HG03575 (cell line): ENCODE data around the gene DUSP22.

ENCODE experiments used
- ATAC-seq: cut with Tn5 transposase; IDR thresholded peaks from one replicate; pipeline ENCODE4 v1.9.1; 2021; ENCODE audit not compliant: unreplicated experiment, insufficient number of reproducible peaks, low FRiP score; ENCODE audit errors: extremely low read depth

DUSP22 gene

GRCh38 chr6:307065-307814, 15.0 kb downstream of the DUSP22 start:
- no peak for ATAC-seq

- ATAC-seq, result no peak
These were observed 15.6 kb downstream of the DUSP22 start for GRCh38 chr6:307874-308273.

GRCh38 chr6:308307-308706, 16.0 kb downstream of the DUSP22 start:
- no peak for ATAC-seq

GRCh38 chr6:308768-309167, 16.5 kb downstream of the DUSP22 start:
- ATAC-seq, result no peak

- ATAC-seq, result no peak
These were observed 17.7 kb downstream of the DUSP22 start for GRCh38 chr6:309947-310346.

- no peak for ATAC-seq
These were observed 18.4 kb downstream of the DUSP22 start for GRCh38 chr6:310671-311070.

- no peak for ATAC-seq
These were observed 19.5 kb downstream of the DUSP22 start for GRCh38 chr6:311679-312220.

- no peak for ATAC-seq
These were observed 20.8 kb downstream of the DUSP22 start for GRCh38 chr6:313087-313486.

- ATAC-seq, result no peak
These were observed 21.6 kb downstream of the DUSP22 start for GRCh38 chr6:313917-314316.

GRCh38 chr6:314377-314776, 22.1 kb downstream of the DUSP22 start:
- no peak for ATAC-seq

- no peak for ATAC-seq
These were observed 22.9 kb downstream of the DUSP22 start for GRCh38 chr6:315226-315625.

- ATAC-seq, result no peak
These were observed 23.9 kb downstream of the DUSP22 start for GRCh38 chr6:315921-316752.

- ATAC-seq, result no peak
These were observed 24.4 kb downstream of the DUSP22 start for GRCh38 chr6:316753-317038.

GRCh38 chr6:317060-317447, 24.8 kb downstream of the DUSP22 start:
- ATAC-seq, result no peak

- ATAC-seq, result no peak
These were observed 25.3 kb downstream of the DUSP22 start for GRCh38 chr6:317448-318144.

GRCh38 chr6:318243-318890, 26.1 kb downstream of the DUSP22 start:
- no peak for ATAC-seq

- peak; percentile 37 for ATAC-seq
These were observed 27.2 kb downstream of the DUSP22 start for GRCh38 chr6:319177-320131.
